ENCODE measurements around the gene GLB1L3. TPM values are rescaled to one million over a fixed set of nuclear protein-coding genes. Genes with fewer than 3 reads are reported as not detected.
"Not testable (repeated sequence)": the region's sequence is repeated elsewhere in the genome, so short reads cannot be mapped to it uniquely, and the experiment has no call there.

The GLB1L3 gene
- total RNA-seq, 1 donor from 2014 or later, result not detected

- no peak for DNase-seq (ENCODE audit: extremely low spot score, unreplicated experiment)
- H3K9me3 Mint-ChIP-seq, result no peaks in the 10 kb centered on the region
- H3K27me3 Mint-ChIP-seq, result peaks cover 15% of the 10 kb centered on the region
- H3K4me3 Mint-ChIP-seq, result no peak overlapping the region
- H3K4me1 Mint-ChIP-seq (ENCODE audit: unreplicated experiment), result no peaks in the 10 kb centered on the region
- no peak overlapping the region for H3K27ac Mint-ChIP-seq
- no peak for TF ChIP-seq CTCF (conservative IDR thresholded peaks at IDR 0.05)
- H3K36me3 Mint-ChIP-seq, result no peaks in the 10 kb centered on the region
Measured at GRCh38 chr11:134340354-134340964, 64.3 kb downstream of the GLB1L3 start.

DNA sequence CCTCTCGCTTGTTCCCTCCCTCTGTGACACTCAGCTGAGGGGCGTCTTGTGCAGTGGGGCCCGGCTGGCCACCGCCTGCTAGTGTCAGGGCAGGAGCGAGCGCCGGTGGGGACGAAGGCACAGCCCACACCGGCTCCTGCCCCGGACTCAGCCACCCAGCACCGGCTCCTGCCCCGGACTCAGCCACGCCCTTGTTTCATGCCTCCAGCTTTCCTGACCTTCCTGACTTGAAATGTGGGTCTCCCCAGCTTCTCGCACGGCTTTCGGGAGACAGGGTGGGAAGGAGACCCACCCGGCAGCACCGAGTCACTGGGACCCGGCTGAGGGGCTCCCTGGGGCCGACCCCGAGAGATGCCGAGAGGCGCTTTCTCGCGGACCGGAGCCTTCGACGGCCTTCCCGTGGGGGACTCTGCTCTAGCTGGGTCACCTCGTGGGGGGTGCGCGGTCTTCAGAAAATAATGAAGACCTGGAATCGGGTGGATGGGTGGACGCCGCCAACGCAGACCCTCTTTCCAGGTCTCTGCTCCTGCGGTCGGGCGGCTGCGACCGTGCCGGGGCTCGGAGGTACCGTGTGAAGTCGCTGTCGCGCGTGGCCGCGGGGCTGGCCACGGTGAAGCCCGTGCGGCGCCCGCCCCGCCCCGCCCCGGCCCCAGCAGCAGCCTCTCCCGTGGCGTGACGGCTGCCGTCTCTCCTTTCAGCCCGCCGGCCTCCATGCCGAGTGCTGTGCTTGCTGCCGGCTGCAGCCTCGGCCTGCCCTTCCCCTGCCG lies 65.8 kb downstream of the GLB1L3 start:
- Mint-ChIP-seq H3K27me3 (peaks cover 5% of the 10 kb centered on the region), H3K9me3 (no peaks in the 10 kb centered on the region), H3K36me3 (no peaks in the 10 kb centered on the region), H3K4me1 (ENCODE audit: unreplicated experiment) (no peaks in the 10 kb centered on the region), H3K4me3 (no peak overlapping the region), H3K27ac (no peak overlapping the region)
- TF ChIP-seq CTCF (conservative IDR thresholded peaks at IDR 0.05), result no peak
- no peak for DNase-seq (ENCODE audit: extremely low spot score, unreplicated experiment)

- peaks cover 4% of the 10 kb centered on the region for H3K27me3 Mint-ChIP-seq
- H3K4me3 Mint-ChIP-seq, result no peak overlapping the region
- no peaks in the 10 kb centered on the region for H3K36me3 Mint-ChIP-seq
- no peak for TF ChIP-seq CTCF (conservative IDR thresholded peaks at IDR 0.05)
- no peaks in the 10 kb centered on the region for H3K4me1 Mint-ChIP-seq (ENCODE audit: unreplicated experiment)
- H3K9me3 Mint-ChIP-seq, result no peaks in the 10 kb centered on the region
- DNase-seq (ENCODE audit: extremely low spot score, unreplicated experiment), result no peak
- no peak overlapping the region for H3K27ac Mint-ChIP-seq
Measured at GRCh38 chr11:134342572-134343340, 66.6 kb downstream of the GLB1L3 start.

DNA sequence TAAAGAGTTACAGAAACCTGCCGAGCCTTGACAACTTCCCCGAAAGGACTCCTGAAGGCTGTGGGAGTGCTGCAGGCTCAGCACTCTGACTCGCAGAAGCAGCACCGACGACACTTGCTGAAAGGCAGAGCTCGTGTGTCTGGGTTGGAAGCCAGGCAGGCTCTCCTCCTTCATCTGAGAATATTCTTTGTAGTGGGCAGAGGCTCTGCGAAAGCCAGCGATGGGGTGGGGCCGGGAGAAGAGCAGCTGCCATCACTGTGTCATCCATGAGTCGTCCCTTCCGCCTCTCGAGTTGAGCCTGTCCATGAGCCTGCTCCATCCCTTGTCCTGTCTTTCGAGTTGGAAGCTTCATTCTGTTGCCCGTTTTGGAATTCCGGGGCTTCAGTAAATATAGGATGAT lies 67.5 kb downstream of the GLB1L3 start:
- peaks cover 4% of the 10 kb centered on the region for H3K27me3 Mint-ChIP-seq
- no peak for DNase-seq (ENCODE audit: extremely low spot score, unreplicated experiment)
- H3K36me3 Mint-ChIP-seq, result no peaks in the 10 kb centered on the region
- H3K4me3 Mint-ChIP-seq, result no peak overlapping the region
- no peaks in the 10 kb centered on the region for H3K9me3 Mint-ChIP-seq
- H3K4me1 Mint-ChIP-seq (ENCODE audit: unreplicated experiment), result no peaks in the 10 kb centered on the region
- TF ChIP-seq CTCF (conservative IDR thresholded peaks at IDR 0.05), result no peak
- H3K27ac Mint-ChIP-seq, result no peak overlapping the region

DNA sequence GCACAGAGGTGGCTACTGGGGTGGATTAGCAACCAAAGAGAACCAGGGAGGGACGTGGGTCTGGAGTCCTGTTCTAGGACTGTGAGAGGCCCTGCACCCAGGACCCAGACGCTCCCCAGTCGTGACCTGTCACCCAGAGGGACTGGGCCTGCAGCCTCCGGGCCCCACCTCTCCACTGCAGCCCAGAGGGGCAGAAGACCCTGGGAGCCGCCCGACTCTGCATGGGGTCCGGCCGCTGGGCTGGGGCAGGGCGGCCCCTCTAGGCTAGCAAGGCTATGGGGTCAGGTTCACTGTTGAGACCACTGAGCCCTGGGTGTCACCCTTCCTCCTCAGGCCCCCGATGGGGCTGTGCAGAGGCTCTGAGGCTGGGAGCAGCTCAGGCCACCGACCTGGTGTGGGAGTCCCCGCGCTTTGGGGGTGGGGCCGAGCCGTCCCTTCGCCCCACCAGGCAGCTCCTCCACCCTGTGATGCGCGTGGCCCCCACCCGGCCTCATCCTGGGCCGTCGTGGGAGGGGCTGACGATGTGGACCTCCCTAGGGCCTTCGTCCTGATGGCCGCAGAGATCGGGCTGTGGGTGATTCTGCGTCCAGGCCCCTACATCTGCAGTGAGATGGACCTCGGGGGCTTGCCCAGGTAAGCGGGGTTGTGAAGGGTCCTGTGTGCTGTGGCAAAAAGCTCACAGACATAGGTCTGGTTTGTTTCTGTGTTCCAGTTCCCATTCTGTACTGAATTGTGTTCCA lies 68.5 kb downstream of the GLB1L3 start:
- H3K27me3 Mint-ChIP-seq; DNase-seq (ENCODE audit: extremely low spot score, unreplicated experiment); H3K27ac Mint-ChIP-seq; H3K4me3 Mint-ChIP-seq; H3K36me3 Mint-ChIP-seq; H3K9me3 Mint-ChIP-seq; H3K4me1 Mint-ChIP-seq (ENCODE audit: unreplicated experiment): not testable (repeated sequence)

Measured in type B pancreatic cell (in vitro differentiated cells).